HCT116 (cell line): Measurements from ENCODE around the gene FGF1. TPM values are rescaled to one million over a fixed set of nuclear protein-coding genes. Genes with fewer than 3 reads are reported as not detected.

ENCODE experiments used
- ATAC-seq: fragments of 200-7000 bp; cut with Tn5 transposase; 2 replicates; pipeline ENCODE4 v1.9.1; 2020; ENCODE audit warnings: mild to moderate bottlenecking, moderate library complexity
- BruUV-seq: library from RNA; stranded (reverse); fragments of 400-500 nt; replicated peaks from 2 replicates; lab custom pipeline; 2021; lab: Mats Ljungman, UMichigan
- CTCF ChIA-PET: fragments of 300-600 bp; sonication (Branson Sonifier 250); formaldehyde crosslinking; loops from one replicate; lab custom pipeline; 2021; ENCODE audit warnings: antibody characterized with exemption; lab: Charles Lee
- POLR2A ChIA-PET: fragments of 300-600, 350-600 bp; sonication (Branson Sonifier 250); formaldehyde crosslinking; loops from one replicate; lab custom pipeline; 2021; ENCODE audit warnings: antibody characterized with exemption; lab: Charles Lee
- RAD21 ChIA-PET, 2 experiments: fragments of 300-600 bp; sonication (Branson Sonifier 250); formaldehyde crosslinking; loops; one replicate each; lab custom pipeline; 2023; ENCODE audit warnings: low total read pairs in 2 of 2; ENCODE audit not compliant: uncharacterized antibody in 2 of 2, unreplicated experiment in 2 of 2, low non-redundant PET in 1 of 2; lab: Charles Lee
- DNase-seq: peaks from one replicate; pipeline ENCODE4 v3.0.0-alpha.2; 2010; ENCODE audit warnings: low read depth, low spot score
- H2AFZ ChIP-seq: fragments of 200-600 bp; shearing (Covaris generic), sonication (generic); 2 replicates; pipeline ENCODE4 v1.6.1; 2017; ENCODE audit warnings: low read depth, mixed run types, mixed read lengths, antibody characterized with exemption, low read length; ENCODE audit not compliant: poor library complexity, severe bottlenecking
- H3K27ac ChIP-seq: 2 replicates; pipeline ENCODE4 v1.5.1; 2012; ENCODE audit warnings: low read depth, low read length
- H3K27me3 ChIP-seq: fragments of 200-600 bp; sonication (generic); 2 replicates; pipeline ENCODE4 v1.6.1; 2016; ENCODE audit warnings: mixed run types, low read length, mixed read lengths; ENCODE audit not compliant: insufficient read depth
- H3K36me3 ChIP-seq, 2 experiments: fragments of 200-500 bp in 1 of 2; fragments of 200-600 bp in 1 of 2; sonication (Bioruptor generic) in 1 of 2; sonication (generic) in 1 of 2; 2 replicates each; pipeline versions ENCODE4 v1.5.1 to v1.6.1; 2014 to 2016; ENCODE audit warnings: low read length in 2 of 2, inconsistent platforms in 1 of 2, mixed read lengths in 1 of 2, mixed run types in 1 of 2; ENCODE audit not compliant: insufficient read depth in 2 of 2, control insufficient read depth in 1 of 2
- H3K4me1 ChIP-seq, 2 experiments: fragments of 200-600 bp in 1 of 2; sonication (generic) in 1 of 2; 2 replicates each; pipeline versions ENCODE4 v1.5.1 to v1.6.1; 2012 to 2017; ENCODE audit warnings: low read length in 2 of 2, inconsistent platforms in 1 of 2, mild to moderate bottlenecking in 1 of 2, mixed read lengths in 1 of 2, mixed run types in 1 of 2, moderate library complexity in 1 of 2; ENCODE audit not compliant: insufficient read depth in 2 of 2, control insufficient read depth in 1 of 2
- H3K4me2 ChIP-seq: fragments of 200-600 bp; sonication (generic); 2 replicates; pipeline ENCODE4 v1.6.1; 2017; ENCODE audit warnings: mixed run types, low read length, mixed read lengths
- H3K4me3 ChIP-seq, 2 experiments: fragments of 200-600 bp in 1 of 2; sonication (generic) in 1 of 2; replicated peaks in 1 of 2; 2 replicates each; pipeline ENCODE4 v1.5.1; 2011 to 2016; ENCODE audit warnings: low read length in 2 of 2, control low read depth in 1 of 2, low read depth in 1 of 2, mild to moderate bottlenecking in 1 of 2, mixed read lengths in 1 of 2, mixed run types in 1 of 2
- H3K79me2 ChIP-seq: fragments of 200-600 bp; sonication (generic); 2 replicates; pipeline ENCODE4 v1.6.1; 2017; ENCODE audit warnings: mild to moderate bottlenecking, mixed run types, low read length, moderate library complexity, mixed read lengths; ENCODE audit not compliant: insufficient read depth
- H3K9ac ChIP-seq: fragments of 200-600 bp; sonication (generic); 2 replicates; pipeline ENCODE4 v1.6.1; 2016; ENCODE audit warnings: low read length, mixed read lengths
- H3K9me2 ChIP-seq: fragments of 200-600 bp; sonication (generic), shearing (Covaris generic); 2 replicates; pipeline ENCODE4 v1.6.1; 2017; ENCODE audit warnings: mixed run types, mild to moderate bottlenecking, moderate library complexity; ENCODE audit not compliant: insufficient read depth
- H3K9me3 ChIP-seq, 2 experiments: fragments of 200-500 bp in 1 of 2; fragments of 200-600 bp in 1 of 2; sonication (Bioruptor generic) in 1 of 2; sonication (generic) in 1 of 2; 2 replicates each; pipeline ENCODE4 v1.6.1; 2014 to 2017; ENCODE audit warnings: low read length in 2 of 2, mixed read lengths in 2 of 2, inconsistent platforms in 1 of 2, low read depth in 1 of 2, mild to moderate bottlenecking in 1 of 2, mixed run types in 1 of 2, moderate library complexity in 1 of 2; ENCODE audit not compliant: control insufficient read depth in 1 of 2, insufficient read depth in 1 of 2
- H4K20me1 ChIP-seq: fragments of 200-600 bp; sonication (generic), shearing (Covaris generic); 2 replicates; pipeline ENCODE4 v1.6.1; 2017; ENCODE audit warnings: mixed run types, mild to moderate bottlenecking, moderate library complexity; ENCODE audit not compliant: insufficient read depth
- CBX3 ChIP-seq: IDR thresholded peaks from 2 replicates; pipeline ENCODE4 v1.6.1; 2012; ENCODE audit warnings: low read depth
- CEBPB ChIP-seq: IDR thresholded peaks from 2 replicates; pipeline ENCODE4 v1.6.1; 2012; ENCODE audit warnings: low read depth
- EGR1 ChIP-seq: IDR thresholded peaks from 2 replicates; pipeline ENCODE4 v1.6.1; 2012; ENCODE audit warnings: low read depth
- ELF1 ChIP-seq: IDR thresholded peaks from 2 replicates; pipeline ENCODE4 v1.6.1; 2012; ENCODE audit warnings: low read depth, borderline replicate concordance
- EZH2phosphoT487 ChIP-seq: fragments of 200-600 bp; IDR thresholded peaks from 2 replicates; pipeline ENCODE4 v1.6.1; 2018; ENCODE audit warnings: antibody characterized with exemption, borderline replicate concordance
- FOSL1 ChIP-seq: IDR thresholded peaks from 2 replicates; pipeline ENCODE4 v1.6.1; 2012; ENCODE audit warnings: low read depth
- JUND ChIP-seq: IDR thresholded peaks from 2 replicates; pipeline ENCODE4 v1.6.1; 2012
- POLR2A ChIP-seq: IDR thresholded peaks from 2 replicates; pipeline ENCODE4 v1.7.0; 2011; ENCODE audit warnings: borderline replicate concordance; ENCODE audit not compliant: insufficient read depth, insufficient read length; ENCODE audit errors: extremely low read depth
- POLR2AphosphoS5 ChIP-seq: IDR thresholded peaks from 2 replicates; pipeline ENCODE4 v1.6.1; 2011; ENCODE audit warnings: mild to moderate bottlenecking, low read depth, low read length, moderate library complexity
- RAD21 ChIP-seq: IDR thresholded peaks from 2 replicates; pipeline ENCODE4 v1.6.1; 2012; ENCODE audit warnings: low read depth, mild to moderate bottlenecking
- SIN3A ChIP-seq: IDR thresholded peaks from 2 replicates; pipeline ENCODE4 v1.6.1; 2012; ENCODE audit warnings: low read depth
- SP1 ChIP-seq: IDR thresholded peaks from 2 replicates; pipeline ENCODE4 v1.6.1; 2012; ENCODE audit warnings: low read depth
- SRF ChIP-seq: IDR thresholded peaks from 2 replicates; pipeline ENCODE4 v1.6.1; 2012; ENCODE audit warnings: low read depth
- TCF7L2 ChIP-seq: IDR thresholded peaks from 2 replicates; pipeline ENCODE4 v1.7.0; 2011; ENCODE audit warnings: borderline replicate concordance, inconsistent platforms; ENCODE audit not compliant: insufficient read depth, insufficient read length; ENCODE audit errors: extremely low read depth
- YY1 ChIP-seq: IDR thresholded peaks from 2 replicates; pipeline ENCODE4 v1.6.1; 2011; ENCODE audit warnings: low read length, low read depth, moderate library complexity, mild to moderate bottlenecking; ENCODE audit not compliant: insufficient replicate concordance; ENCODE audit errors: extremely low read depth
- ZFX ChIP-seq: fragments of 450-650 bp; IDR thresholded peaks from 2 replicates; pipeline ENCODE4 v1.6.1; 2017
- ZNF274 ChIP-seq: fragments of 200-500 bp; sonication (Bioruptor generic); IDR thresholded peaks from 2 replicates; pipeline ENCODE4 v1.6.1; 2014; ENCODE audit warnings: mild to moderate bottlenecking, low read depth, low read length, inconsistent platforms
- intact Hi-C: fragments of 100-400 bp; cut with micrococcal nuclease; formaldehyde crosslinking; loops from 2 replicates; pipeline ENCODE4 v1.10.0; 2022
- total RNA-seq: library from RNA; stranded (reverse); gene quantifications from one replicate; pipeline ENCODE4 v1.2.1, GENCODE V29; 2021; ENCODE audit not compliant: unreplicated experiment
- TF ChIP-seq, protein P1 (sequence below): IDR thresholded peaks from 2 replicates; pipeline ENCODE4 v1.6.1; 2012
- TF ChIP-seq, protein P2 (sequence below): IDR thresholded peaks from 2 replicates; pipeline ENCODE4 v1.6.1; 2012
- TF ChIP-seq, protein P3 (sequence below): IDR thresholded peaks from 2 replicates; pipeline ENCODE4 v1.6.1; 2012; ENCODE audit warnings: low read depth

The FGF1 gene
- total RNA-seq, 1 experiment from 2014 or later, result not detected

DNA sequence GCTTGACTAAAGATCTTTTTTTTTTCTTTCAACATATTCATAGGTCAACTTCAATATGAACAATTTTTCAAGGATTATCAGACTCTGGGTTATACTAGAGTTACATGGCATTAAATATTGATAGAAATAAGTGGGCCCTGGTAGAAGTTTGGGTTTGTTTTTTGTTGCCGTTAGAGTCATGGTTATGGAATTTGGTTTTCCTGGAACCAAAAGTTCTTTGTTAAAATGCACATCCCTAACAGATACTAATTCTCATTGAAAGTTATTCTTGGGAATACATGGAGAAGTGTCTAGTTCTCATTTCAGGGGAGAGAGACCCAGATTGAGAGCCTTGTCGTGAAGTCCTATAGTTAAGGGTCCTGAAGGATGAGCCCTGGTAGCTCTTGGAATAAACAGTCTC lies 124.9 kb downstream of the FGF1 start:
- ATAC-seq (no peak), DNase-seq (no peak)
- TF ChIP-seq SIN3A, result no peak
- TF ChIP-seq, protein P1, sequence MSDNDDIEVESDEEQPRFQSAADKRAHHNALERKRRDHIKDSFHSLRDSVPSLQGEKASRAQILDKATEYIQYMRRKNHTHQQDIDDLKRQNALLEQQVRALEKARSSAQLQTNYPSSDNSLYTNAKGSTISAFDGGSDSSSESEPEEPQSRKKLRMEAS, result no peak
- no peak for TF ChIP-seq TCF7L2
- TF ChIP-seq CEBPB, result no peak
- TF ChIP-seq, protein P2, sequence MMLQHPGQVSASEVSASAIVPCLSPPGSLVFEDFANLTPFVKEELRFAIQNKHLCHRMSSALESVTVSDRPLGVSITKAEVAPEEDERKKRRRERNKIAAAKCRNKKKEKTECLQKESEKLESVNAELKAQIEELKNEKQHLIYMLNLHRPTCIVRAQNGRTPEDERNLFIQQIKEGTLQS, result no peak
- TF ChIP-seq ZNF274, result no peak
- no peak for TF ChIP-seq SRF
- TF ChIP-seq YY1, result no peak
- TF ChIP-seq RAD21, result no peak
- no peak for TF ChIP-seq JUND
- TF ChIP-seq EGR1, result no peak
- ChIA-PET POLR2A (no interaction called here), CTCF (no interaction called here), RAD21 (no interaction called here)
- Histone ChIP-seq H3K27me3 (no peaks in the 10 kb centered on the region), H3K9me2 (no peaks in the 10 kb centered on the region), H3K27ac (no peak overlapping the region), H4K20me1 (no peaks in the 10 kb centered on the region), H3K9ac (no peak overlapping the region), H3K4me3 (no peak overlapping the region), H2AFZ (no peak overlapping the region), H3K36me3 (no peaks in the 10 kb centered on the region), H3K79me2 (no peaks in the 10 kb centered on the region), H3K4me1 (no peaks in the 10 kb centered on the region; a peak in 1 of 4 replicates), H3K4me2 (no peak overlapping the region), H3K9me3 (no peaks in the 10 kb centered on the region)
- no TSS peak for BruUV-seq
- intact Hi-C loops, result no loop called here

DNA sequence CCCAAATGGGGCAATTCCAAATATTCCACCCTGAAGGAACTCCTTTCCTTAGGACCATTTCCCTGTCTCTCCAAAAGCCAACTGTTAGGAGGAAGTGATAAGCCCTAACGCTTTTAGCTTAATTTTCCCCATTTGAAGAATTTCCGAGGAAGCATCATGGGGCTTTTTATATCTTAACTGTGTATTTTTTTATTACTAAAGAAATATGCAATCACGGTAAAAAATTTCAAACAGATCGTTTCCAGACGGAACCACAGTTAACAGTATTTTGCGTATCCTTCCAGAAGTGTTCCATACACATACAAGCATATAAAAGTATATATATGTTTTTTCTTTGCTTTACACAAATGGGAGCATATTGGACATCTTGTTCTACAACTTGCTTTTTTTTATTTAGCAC lies 133.8 kb downstream of the FGF1 start:
- ChIA-PET RAD21 (interaction anchor here (0.7 to 1.1 kb wide), 2 partner anchors 339 to 400 kb away, joined by 4 to 5 read pairs; no protein-coding TSS in a partner anchor), CTCF (no interaction called here), POLR2A (no interaction called here)
- Histone ChIP-seq H3K36me3 (no peaks in the 10 kb centered on the region), H3K9me3 (no peaks in the 10 kb centered on the region), H3K79me2 (no peaks in the 10 kb centered on the region), H3K27ac (no peak overlapping the region), H3K27me3 (no peaks in the 10 kb centered on the region), H4K20me1 (no peaks in the 10 kb centered on the region), H3K4me3 (no peak overlapping the region), H2AFZ (no peak overlapping the region), H3K4me1 (peaks cover 12 to 26% of the 10 kb centered on the region in 2 experiments), H3K9ac (no peak overlapping the region), H3K4me2 (no peak overlapping the region), H3K9me2 (no peaks in the 10 kb centered on the region)
- intact Hi-C loops, result no loop called here
- DNase-seq, result no peak
- BruUV-seq, result no TSS peak
- ATAC-seq, result no peak
- no peak for TF ChIP-seq POLR2AphosphoS5
- TF ChIP-seq, protein P3, sequence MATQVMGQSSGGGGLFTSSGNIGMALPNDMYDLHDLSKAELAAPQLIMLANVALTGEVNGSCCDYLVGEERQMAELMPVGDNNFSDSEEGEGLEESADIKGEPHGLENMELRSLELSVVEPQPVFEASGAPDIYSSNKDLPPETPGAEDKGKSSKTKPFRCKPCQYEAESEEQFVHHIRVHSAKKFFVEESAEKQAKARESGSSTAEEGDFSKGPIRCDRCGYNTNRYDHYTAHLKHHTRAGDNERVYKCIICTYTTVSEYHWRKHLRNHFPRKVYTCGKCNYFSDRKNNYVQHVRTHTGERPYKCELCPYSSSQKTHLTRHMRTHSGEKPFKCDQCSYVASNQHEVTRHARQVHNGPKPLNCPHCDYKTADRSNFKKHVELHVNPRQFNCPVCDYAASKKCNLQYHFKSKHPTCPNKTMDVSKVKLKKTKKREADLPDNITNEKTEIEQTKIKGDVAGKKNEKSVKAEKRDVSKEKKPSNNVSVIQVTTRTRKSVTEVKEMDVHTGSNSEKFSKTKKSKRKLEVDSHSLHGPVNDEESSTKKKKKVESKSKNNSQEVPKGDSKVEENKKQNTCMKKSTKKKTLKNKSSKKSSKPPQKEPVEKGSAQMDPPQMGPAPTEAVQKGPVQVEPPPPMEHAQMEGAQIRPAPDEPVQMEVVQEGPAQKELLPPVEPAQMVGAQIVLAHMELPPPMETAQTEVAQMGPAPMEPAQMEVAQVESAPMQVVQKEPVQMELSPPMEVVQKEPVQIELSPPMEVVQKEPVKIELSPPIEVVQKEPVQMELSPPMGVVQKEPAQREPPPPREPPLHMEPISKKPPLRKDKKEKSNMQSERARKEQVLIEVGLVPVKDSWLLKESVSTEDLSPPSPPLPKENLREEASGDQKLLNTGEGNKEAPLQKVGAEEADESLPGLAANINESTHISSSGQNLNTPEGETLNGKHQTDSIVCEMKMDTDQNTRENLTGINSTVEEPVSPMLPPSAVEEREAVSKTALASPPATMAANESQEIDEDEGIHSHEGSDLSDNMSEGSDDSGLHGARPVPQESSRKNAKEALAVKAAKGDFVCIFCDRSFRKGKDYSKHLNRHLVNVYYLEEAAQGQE, result no peak
- TF ChIP-seq EGR1, result no peak
- TF ChIP-seq ELF1, result no peak
- TF ChIP-seq, protein P2, result no peak
- TF ChIP-seq CBX3, result no peak
- no peak for TF ChIP-seq POLR2A
- no peak for TF ChIP-seq CEBPB
- TF ChIP-seq ZFX, result no peak
- no peak for TF ChIP-seq FOSL1
- TF ChIP-seq YY1, result no peak
- TF ChIP-seq SP1, result no peak
- TF ChIP-seq SIN3A, result no peak
- no peak for TF ChIP-seq SRF
- TF ChIP-seq EZH2phosphoT487, result no peak
